ENCODE results near the gene UNC119. TPM values are rescaled to one million over a fixed set of nuclear protein-coding genes. Genes with fewer than 3 reads are reported as not detected.

UNC119 gene
- total RNA-seq: 10 to 100 TPM; 31.4 to 39.8 TPM

DNA sequence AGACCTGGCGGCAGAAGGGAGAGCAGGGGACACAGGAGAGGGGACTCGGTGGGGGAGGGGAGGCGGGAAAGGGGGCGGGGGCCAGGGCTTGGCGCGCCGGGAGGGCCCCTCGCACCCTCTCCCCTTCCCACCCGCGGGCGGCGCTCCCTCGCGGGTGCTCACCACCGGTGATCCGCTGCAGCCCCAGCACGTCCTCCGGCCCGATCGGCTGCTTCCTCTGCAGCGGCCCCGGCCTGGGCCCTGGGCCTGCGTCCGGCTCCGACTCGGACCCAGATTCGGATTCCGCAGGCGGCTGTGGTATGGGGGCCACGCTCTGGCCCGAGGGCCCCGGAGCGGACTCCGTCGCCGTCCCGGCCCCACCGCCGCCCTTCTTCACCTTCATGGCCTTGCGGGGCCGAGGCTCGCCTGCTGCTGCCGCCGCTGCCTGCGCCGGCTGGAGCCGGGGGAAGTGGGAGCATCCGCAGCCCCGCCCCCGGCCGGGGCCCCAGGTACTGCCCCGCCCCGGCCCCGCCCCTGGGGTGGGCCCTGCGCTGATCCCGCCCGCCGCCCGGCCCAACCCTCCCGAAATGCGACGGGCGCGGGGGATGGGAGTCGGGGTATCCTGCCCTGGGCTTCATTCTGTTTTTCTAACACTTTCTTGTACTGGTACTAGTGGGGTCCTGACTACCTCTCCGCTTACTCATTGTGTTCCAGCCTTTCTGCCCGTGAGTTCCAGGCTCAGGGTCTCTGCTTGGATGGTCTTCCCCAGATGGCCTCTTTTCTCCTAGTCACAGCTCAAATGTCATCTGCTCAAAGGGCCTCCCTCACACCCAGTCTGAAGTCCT lies at the start of gene UNC119:
Gene UNC119 (minus strand): TSS at position 449 of the 824 bp plus-strand sequence. CDS start 67 bp downstream, at position 382.
- peak; percentile 84 for DNase-seq
- no peaks in the 10 kb centered on the region for H3K36me3 ChIP-seq
- peak within 1 kb of the TSS; percentile 46 to 62 for H3K9ac ChIP-seq (ENCODE audit: low read depth in 2 of 2, low read length in 2 of 2)
- peak within 1 kb of the TSS; percentile 96 for H3K4me3 ChIP-seq
- intact Hi-C loops (cut with DNase I): no loop called here
- peak within 1 kb of the TSS; percentile 67 for H3K27ac ChIP-seq
- no peaks in the 10 kb centered on the region for H3K9me3 ChIP-seq
- TF ChIP-seq, protein P1, sequence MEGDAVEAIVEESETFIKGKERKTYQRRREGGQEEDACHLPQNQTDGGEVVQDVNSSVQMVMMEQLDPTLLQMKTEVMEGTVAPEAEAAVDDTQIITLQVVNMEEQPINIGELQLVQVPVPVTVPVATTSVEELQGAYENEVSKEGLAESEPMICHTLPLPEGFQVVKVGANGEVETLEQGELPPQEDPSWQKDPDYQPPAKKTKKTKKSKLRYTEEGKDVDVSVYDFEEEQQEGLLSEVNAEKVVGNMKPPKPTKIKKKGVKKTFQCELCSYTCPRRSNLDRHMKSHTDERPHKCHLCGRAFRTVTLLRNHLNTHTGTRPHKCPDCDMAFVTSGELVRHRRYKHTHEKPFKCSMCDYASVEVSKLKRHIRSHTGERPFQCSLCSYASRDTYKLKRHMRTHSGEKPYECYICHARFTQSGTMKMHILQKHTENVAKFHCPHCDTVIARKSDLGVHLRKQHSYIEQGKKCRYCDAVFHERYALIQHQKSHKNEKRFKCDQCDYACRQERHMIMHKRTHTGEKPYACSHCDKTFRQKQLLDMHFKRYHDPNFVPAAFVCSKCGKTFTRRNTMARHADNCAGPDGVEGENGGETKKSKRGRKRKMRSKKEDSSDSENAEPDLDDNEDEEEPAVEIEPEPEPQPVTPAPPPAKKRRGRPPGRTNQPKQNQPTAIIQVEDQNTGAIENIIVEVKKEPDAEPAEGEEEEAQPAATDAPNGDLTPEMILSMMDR (IDR thresholded peaks at IDR 0.05): no peak
- no peaks in the 10 kb centered on the region for H3K27me3 ChIP-seq
- H3K4me1 ChIP-seq: no peaks in the 10 kb centered on the region

DNA sequence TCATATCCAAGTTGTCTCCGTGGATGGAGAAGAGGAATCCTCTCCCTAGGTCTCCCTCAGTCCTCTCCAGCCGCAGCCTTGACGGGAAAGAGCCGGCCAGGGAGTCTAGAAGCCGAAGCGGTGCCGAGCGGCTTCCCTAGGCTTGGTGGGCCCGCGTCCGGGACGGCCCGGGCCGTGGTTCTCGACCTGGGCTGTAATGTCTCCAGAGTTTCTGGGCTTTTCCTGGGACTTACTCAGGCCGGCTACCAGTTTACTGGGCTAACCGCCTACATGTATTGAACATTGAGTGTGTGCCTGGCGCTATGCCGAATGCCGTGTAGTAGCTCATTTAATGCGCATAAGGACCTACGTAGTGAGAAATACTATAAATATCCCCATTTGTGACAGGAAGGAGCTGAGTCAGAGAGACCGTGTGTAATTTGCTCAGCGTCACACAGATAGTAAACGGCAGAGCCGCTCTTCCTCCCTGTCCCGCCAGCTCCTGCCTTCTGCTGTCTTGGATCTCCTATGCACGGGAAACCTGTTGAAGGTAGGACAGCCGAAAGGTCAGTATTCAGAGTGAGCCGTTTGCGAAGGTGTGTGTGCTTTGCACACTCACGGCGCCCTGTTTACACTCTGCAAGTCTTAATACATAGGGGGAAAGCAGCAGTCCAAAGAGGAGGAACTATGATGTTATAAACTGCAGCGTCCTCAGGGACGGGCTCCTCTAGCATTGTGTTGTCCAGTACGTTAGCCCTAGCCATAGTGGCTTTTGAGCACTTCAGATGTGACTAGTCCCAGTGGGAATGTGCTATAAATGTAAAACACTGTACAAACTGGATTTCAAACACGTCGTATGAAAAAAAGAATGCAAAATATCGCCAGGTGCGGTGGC lies 47.1 kb upstream of the UNC119 start:
- TF ChIP-seq, protein P1 (IDR thresholded peaks at IDR 0.05): no peak
- H3K9me3 ChIP-seq: no peaks in the 10 kb centered on the region
- H3K27ac ChIP-seq: peak overlapping the region; percentile 95
- peak; percentile 78 for DNase-seq
- intact Hi-C loops (cut with DNase I): loop anchor here (5.0 kb wide), 1 partner anchor 43 kb away; no protein-coding TSS in a partner anchor
- H3K9ac ChIP-seq (ENCODE audit: low read depth in 2 of 2, low read length in 2 of 2): peak overlapping the region; percentile 77 to 94
- H3K4me1 ChIP-seq: peaks cover 8% of the 10 kb centered on the region
- H3K4me3 ChIP-seq: peak overlapping the region; percentile 59
- no peaks in the 10 kb centered on the region for H3K36me3 ChIP-seq
- H3K27me3 ChIP-seq: no peaks in the 10 kb centered on the region

DNA sequence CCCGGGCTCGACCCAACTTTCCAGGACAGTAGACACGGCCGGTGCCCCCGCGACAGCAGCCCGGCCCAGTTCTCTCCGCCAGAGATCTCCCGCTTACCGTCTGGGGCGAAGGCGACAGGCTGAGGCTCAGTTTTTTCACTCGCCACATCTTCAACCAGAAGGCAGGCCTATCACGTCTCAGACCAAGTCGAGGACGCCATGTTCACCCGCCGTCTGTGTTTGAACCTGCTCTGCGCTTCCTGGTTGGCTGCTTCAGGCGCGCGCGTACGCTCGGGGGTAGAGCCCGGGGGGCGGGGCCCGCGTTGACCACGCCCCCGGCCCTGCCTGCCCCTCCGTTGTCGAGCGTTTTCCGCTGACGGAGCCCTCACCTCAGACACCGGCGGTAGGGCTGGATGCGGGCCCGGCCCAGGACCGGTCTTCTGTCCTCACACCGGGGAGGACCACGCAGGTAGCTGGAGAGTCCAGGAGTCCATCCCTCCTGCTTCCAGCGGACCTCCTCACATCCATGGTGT lies 46.4 kb upstream of the UNC119 start, which contains the start of gene SPAG5:
Gene SPAG5 (minus strand): TSS at position 227 of the 512 bp plus-strand sequence. CDS start 79 bp downstream, at position 148.
- Histone ChIP-seq H3K4me3 (peak within 1 kb of the TSS; percentile 59), H3K27ac (peak within 1 kb of the TSS; percentile 95), H3K27me3 (no peaks in the 10 kb centered on the region), H3K9ac (ENCODE audit: low read depth in 2 of 2, low read length in 2 of 2) (peak within 1 kb of the TSS; percentile 77 to 94), H3K4me1 (peaks cover 8% of the 10 kb centered on the region), H3K9me3 (no peaks in the 10 kb centered on the region), H3K36me3 (no peaks in the 10 kb centered on the region)
- peak; percentile 95 for DNase-seq
- intact Hi-C loops (cut with DNase I): loop anchor here (5.0 kb wide), 1 partner anchor 43 kb away; no protein-coding TSS in a partner anchor
- TF ChIP-seq, protein P1 (IDR thresholded peaks at IDR 0.05): no peak

DNA sequence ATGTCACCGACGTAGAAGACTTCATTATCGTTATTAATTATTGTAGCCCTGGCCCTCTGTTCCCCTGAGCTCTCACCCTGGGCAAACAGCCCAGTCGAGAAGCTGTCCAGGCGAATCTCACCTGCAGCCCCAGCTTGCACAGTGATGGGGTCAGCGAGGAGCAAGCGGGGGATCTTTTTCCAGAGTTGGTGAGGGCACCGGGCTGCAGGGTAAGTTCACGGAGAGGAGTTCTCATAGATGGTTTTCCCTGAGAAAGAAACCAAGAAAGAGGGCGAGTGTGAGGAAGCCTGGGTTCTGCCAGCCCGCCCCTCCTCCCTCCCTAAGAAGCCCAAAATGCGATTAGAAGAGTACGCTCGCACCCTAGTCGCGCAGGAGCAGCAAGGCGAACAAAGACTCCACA lies 46.0 kb upstream of the UNC119 start:
- intact Hi-C loops (cut with DNase I): loop anchor here (5.0 kb wide), 1 partner anchor 44 kb away; no protein-coding TSS in a partner anchor
- peak overlapping the region; percentile 59 for H3K4me3 ChIP-seq
- TF ChIP-seq, protein P1 (IDR thresholded peaks at IDR 0.05): no peak
- H3K9me3 ChIP-seq: no peaks in the 10 kb centered on the region
- no peak for DNase-seq
- peaks cover 8% of the 10 kb centered on the region for H3K4me1 ChIP-seq
- peak overlapping the region; percentile 54 to 94 for H3K9ac ChIP-seq (ENCODE audit: low read depth in 2 of 2, low read length in 2 of 2)
- no peaks in the 10 kb centered on the region for H3K36me3 ChIP-seq
- peak overlapping the region; percentile 95 for H3K27ac ChIP-seq
- no peaks in the 10 kb centered on the region for H3K27me3 ChIP-seq

Data from colonic mucosa (tissue), 4 donors.